GM08714 (cell line): ENCODE measurements around the gene RAB7A.
A peak's percentile ranks its signal among the peaks of the same experiment; 100 is the strongest.
"Not testable (repeated sequence)": the region's sequence is repeated elsewhere in the genome, so short reads cannot be mapped to it uniquely, and the experiment has no call there.

Experiments used
- H3K4me3 ChIP-seq: fragments of 200-500 bp; sonication (Bioruptor generic); 2 replicates; pipeline ENCODE4 v1.5.1; 2014; ENCODE audit warnings: mild to moderate bottlenecking, low read length, inconsistent platforms
- ZNF274 ChIP-seq: IDR thresholded peaks from 2 replicates; pipeline ENCODE4 v1.6.1; 2012; ENCODE audit warnings: mild to moderate bottlenecking, low read depth, low read length

The RAB7A gene

DNA sequence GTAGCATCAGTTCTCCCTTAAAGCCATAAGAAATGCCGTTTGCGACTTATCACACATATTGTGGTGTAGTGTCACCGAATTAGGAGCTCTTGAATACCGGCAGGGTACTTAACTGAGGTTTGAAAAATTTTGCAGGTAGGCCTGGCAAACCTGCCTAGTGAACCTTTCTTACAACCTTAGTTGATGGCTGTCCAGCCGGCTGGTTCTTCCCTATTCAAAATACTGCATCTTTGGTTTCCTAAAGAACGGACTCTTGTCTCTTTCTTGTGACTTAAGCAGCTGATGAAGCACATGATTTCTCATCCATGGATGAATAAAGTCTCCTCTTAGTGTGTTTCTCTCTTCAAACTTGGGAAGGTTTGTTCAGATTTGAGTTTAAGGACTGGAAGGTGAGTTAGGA, 1.5 kb downstream of the RAB7A start:
- H3K4me3 ChIP-seq: peak overlapping the region; percentile 95
- TF ChIP-seq ZNF274: no peak

- peak overlapping the region; percentile 95; the same call in 1 of the 2 replicates for H3K4me3 ChIP-seq
- no peak for TF ChIP-seq ZNF274
These were observed 2.0 kb downstream of the RAB7A start for GRCh38 chr3:128727996-128728395.

DNA sequence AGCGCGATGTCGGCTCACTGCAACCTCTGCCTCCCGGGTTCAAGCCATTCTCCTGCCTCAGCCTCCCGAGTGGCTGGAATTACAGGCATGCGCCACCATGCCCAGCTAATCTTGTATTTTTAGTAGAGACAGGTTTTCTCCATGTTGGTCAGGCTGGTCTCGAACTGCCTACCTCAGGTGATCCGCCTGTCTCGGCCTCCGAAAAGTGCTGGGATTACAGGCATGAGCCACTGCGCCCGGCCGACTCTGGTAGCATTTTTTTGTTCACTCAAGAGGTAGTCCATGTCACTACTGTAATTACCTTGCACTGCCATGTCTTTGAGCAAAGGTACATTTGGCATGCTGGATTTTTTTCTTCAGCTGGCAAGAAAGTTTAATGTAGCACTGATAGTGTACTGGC, 2.5 kb downstream of the RAB7A start:
- not testable (repeated sequence) for H3K4me3 ChIP-seq

DNA sequence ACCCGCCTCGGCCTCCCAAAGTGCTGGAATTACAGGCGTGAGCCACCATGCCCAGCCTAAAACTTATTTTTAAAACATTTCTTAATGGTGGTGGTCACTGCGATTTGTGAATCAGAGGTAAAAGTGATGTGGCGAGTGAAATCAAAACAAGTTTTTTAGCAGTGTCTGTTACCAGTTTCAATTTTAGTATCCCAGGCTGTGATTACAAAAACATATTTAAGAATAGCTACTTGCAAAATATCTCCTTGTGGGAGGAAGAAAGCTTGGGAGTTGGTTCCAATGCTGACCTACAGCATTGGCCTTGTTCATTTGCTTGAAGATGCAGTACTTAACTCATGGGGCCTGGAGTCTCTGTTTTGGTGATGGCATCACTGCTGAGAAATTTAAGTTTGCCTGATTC, 4.5 kb downstream of the RAB7A start:
- H3K4me3 ChIP-seq: no peak overlapping the region; the same call in 1 of the 2 replicates
- TF ChIP-seq ZNF274: no peak

GRCh38 chr3:128734523-128735189, 8.7 kb downstream of the RAB7A start:
- peak overlapping the region; percentile 41; the same call in 1 of the 2 replicates for H3K4me3 ChIP-seq
- no peak for TF ChIP-seq ZNF274

GRCh38 chr3:128735287-128735686, 9.3 kb downstream of the RAB7A start:
- no peak for TF ChIP-seq ZNF274
- no peak overlapping the region for H3K4me3 ChIP-seq

GRCh38 chr3:128735884-128736283, 9.9 kb downstream of the RAB7A start:
- TF ChIP-seq ZNF274: no peak
- H3K4me3 ChIP-seq: no peak overlapping the region

DNA sequence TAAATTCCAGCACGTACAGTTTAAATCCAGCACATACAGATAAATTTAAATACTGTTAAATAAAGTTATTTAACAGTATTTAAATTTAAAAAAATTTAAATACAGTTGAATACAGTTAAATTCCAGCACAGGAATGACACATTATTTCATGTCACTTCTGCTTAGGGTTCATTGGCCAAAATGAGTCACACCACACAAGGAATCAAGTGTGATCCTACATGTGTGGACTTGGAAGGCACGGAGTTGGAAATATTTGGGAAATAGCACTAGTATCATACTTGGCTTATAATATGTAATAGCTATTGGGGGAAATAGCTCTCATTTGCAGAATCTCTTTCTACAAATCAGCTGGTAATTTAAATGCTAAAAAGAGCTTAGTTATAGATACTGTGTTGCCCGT, 10.6 kb downstream of the RAB7A start:
- H3K4me3 ChIP-seq: no peak overlapping the region
- no peak for TF ChIP-seq ZNF274

DNA sequence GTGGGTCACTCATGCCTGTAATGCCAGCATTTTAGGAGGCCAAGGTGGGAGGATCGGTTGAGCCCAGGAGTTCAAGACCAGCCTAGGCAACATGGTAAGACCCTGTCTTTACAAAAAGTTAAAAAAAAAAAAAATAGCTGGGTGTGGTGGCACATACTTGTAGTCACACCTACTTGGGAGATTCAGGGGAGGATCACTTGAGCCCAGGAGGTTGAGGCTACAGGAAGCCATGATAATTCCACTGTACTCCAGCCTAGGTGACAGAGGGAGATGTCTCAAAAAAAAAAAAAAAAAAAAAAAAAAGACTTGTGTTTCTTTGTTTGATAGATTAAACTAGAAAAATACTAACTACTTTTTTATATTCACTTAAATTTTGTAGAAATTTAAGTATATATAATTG, 14.6 kb downstream of the RAB7A start:
- TF ChIP-seq ZNF274: no peak

DNA sequence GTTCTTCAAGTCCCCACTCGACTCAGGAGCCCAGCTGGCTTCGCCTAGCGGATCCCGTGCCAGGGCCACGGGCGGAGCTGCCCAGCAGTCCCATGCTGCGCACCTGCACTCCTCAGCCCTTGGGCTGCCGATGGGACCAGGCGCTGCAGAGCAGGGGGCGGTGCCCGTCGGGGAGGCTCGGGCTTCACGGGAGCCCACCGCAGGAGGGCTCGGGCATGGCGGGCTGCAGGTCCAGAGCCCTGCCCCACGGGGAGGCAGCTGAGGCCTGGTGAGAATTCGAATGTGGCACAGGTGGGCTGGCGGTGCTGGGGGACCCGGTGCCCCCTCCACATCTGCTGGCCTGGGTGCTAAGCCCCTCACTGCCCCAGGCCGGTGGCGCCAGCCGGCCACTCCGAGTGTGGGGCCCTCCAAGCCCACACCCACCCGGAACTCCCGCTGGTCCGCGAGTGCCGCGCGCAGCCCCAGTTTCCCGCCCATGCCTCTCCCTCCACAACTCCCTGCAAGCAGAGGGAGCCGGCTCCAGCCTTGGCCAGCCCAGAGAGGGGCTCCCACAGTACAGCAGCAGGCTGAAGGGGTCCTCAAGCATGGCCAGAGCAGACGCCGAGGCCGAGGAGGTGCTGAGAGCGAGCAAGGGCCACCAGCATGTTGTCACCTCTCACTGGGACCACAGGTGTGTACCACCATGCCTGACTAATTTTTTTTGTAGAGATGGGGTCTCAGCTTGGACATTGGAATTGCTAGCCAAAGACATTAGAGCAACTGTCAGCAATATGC, 17.0 kb downstream of the RAB7A start:
- no peak for TF ChIP-seq ZNF274
- no peak overlapping the region for H3K4me3 ChIP-seq

More for the DNA sequence above, 14.6 kb downstream of the RAB7A start:
- H3K4me3 ChIP-seq: no peak overlapping the region

DNA sequence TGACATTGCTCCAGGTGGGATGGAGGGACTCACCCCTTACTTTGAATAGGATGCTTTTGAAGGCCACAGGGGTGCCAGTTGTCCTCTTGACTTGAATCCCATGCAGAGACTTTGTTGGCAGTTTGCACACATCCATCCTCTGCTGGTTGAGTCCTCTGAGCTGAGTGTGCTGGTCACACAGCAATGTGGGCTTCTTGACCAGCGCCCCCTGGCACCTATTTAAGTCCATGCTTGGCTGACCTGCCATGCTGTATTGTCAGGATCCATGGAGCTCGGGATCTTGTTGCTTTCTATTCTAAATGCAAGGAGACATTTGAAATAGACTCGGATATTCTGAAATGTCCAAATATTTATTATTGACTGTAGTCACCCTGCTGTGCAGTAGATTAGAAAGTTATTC, 19.8 kb downstream of the RAB7A start:
- H3K4me3 ChIP-seq: no peak overlapping the region
- no peak for TF ChIP-seq ZNF274

DNA sequence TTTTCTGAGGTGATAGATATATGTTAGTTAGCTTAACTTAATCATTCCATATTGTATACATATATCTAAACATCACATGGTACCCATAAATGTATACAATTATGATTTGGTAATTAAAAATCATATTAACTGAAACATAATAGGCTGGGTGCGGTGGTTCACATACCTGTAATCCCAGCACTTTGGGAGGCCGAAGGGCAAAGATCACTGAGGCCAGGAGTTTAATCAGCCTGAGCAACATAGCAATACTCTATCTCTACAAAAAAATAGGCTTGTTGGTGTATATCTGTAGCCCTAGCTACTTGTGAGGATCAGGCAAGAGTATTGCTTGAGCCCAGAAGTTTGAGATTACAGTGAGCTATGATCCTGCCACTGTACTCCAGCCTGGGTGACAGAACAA, 20.9 kb downstream of the RAB7A start:
- H3K4me3 ChIP-seq: no peak overlapping the region
- no peak for TF ChIP-seq ZNF274

DNA sequence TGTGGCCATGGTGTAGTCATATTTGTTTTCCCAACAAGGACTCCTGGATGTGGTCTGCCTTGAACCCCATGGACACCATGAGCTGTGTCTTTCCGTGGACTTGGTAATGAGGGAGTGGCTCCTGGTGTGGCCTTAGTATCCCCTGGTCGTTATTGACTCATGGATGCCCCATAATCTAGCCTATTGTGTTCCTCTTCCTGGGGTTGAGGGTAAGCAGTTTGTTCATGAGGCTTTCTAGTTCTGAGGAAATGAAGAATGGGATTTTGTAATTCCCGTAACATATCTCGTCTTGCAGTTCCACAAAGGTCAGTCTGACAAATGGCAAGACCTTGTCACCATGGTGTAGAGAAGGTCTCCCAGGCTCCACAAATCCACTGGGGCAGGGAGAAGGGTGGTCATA, 22.6 kb downstream of the RAB7A start:
- H3K4me3 ChIP-seq: no peak overlapping the region
- no peak for TF ChIP-seq ZNF274

DNA sequence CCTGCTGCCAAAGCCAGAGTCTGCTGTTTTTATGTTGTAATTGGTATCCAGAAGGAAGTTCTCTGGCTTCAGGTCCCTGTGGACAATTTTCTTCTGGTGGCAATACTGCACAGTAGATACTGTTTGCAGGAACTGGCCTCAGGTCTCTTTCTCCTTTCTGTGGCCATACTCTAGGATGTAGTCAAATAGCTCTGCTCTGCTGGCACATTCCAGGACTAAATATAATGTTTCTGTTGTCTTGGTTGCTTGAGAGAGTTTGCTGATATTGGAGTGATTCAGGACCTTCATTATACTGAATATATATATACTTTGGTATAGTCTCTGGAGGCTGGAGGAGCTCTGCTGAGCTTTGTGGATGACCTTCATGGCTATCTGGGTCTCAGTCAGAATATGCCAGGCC, 23.1 kb downstream of the RAB7A start:
- TF ChIP-seq ZNF274: no peak
- H3K4me3 ChIP-seq: no peak overlapping the region

DNA sequence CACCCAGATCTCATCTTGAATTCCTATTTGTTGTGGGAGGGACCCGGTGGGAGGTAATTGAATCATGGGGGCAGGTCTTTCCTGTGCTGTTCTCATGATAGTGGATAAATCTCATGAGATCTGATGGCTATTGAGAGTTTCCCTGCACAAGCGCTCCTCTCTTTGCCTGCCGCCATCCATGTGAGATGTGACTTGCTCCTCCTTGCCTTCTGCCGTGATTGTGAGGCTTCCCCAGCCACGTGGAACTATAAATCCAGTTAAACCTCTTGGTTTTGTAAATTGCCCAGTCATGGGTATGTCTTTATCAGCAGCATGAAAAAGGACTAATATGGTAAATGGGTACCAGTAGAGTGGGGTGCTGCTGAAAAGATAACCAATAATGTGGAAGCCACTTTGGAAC, 23.6 kb downstream of the RAB7A start:
- not testable (repeated sequence) for H3K4me3 ChIP-seq

DNA sequence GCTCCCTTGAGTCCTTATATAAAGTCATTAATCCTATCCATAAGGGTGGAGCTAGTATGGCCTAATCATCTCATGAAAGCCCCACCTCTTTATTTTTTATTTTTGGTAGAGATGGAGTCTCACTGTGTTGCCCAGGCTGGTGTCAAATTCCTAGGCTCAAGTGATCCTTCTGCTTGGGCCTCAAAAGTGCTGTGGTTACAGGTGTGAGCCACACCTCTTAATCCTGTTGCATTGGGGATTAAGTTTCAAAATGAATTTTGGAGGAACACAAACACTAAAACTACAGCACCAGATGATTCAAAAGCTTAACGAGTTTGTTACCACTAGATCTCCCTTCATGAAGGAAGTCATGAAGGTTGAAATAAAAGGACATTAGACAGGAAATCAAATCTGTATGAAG, 27.7 kb downstream of the RAB7A start:
- no peak for TF ChIP-seq ZNF274

DNA sequence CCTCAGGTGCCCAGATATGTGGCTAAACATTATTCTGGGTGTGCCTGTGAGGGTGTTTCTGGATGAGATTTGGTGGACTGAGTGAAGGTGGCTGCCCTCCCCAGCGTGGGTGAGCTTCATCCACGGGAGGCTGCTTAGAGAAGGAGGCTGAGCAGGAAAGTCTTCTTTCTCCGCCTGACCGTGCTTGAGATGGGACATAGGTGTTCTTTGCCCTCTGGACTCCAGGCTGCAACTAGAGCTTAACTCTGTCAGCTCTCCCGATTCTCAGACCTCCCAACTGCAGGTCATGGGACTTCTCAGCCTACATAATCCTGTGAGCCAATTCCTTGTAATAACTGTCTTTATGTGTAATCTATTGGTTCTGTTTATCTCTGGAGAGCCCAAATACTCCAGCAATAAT, 34.1 kb downstream of the RAB7A start:
- no peak for TF ChIP-seq ZNF274
- no peak overlapping the region for H3K4me3 ChIP-seq

More for the DNA sequence above, 27.7 kb downstream of the RAB7A start:
- no peak overlapping the region for H3K4me3 ChIP-seq
